Activated T-helper 1 cell treated with anti-CD3 and anti-CD28 coated beads, Interleukin-2, amount 50 U/mL, for 16 hours (primary cell): Measurements from ENCODE around the gene ADCK2.
"Not testable (repeated sequence)": the region's sequence is repeated elsewhere in the genome, so short reads cannot be mapped to it uniquely, and the experiment has no call there.

Experiments used
- DNase-seq, 2 donors: peaks; one replicate each; pipeline ENCODE4 v3.0.0-alpha.2; 2020; ENCODE audit warnings: low read depth in 1 of 2, low spot score in 1 of 2

The ADCK2 gene

DNA sequence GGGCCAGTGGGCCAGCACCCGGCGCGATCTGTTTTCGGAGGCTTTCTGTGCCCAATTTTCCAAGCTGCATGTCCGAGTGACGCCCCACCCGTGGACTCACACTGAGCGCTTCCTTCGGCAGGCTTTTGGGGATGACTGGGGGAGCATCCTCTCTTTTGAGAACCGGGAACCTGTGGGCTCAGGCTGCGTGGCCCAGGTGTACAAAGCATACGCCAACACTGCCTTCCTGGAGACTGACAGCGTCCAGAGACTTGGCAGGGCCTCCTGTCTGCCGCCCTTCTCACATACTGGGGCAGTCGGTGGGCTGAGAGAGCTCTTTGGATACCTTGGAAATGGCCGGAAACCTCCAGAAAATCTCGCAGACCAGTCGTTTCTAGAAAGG lies 1.0 kb downstream of the ADCK2 start:
- DNase-seq = no peak

DNA sequence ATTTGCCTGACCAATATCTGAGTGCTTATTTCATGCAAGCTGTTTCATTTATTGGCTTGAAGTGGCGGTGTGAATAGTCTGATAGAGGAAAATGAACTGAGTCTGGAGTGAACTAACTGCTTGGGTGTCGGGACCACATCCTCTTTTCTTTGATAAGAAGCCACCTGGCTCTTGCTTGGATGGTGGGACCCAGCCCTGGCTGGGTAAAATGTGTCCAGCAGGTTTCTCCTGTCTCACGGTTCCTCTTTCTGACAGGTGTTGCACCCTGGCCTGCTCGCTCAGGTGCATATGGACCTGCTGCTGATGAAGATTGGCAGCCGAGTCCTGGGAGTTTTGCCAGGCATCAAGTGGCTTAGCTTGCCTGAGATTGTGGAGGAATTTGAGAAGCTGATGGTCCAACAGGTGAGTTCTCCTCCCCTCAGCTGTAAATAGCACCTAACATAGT lies 1.6 kb downstream of the ADCK2 start:
- DNase-seq = no peak

DNA sequence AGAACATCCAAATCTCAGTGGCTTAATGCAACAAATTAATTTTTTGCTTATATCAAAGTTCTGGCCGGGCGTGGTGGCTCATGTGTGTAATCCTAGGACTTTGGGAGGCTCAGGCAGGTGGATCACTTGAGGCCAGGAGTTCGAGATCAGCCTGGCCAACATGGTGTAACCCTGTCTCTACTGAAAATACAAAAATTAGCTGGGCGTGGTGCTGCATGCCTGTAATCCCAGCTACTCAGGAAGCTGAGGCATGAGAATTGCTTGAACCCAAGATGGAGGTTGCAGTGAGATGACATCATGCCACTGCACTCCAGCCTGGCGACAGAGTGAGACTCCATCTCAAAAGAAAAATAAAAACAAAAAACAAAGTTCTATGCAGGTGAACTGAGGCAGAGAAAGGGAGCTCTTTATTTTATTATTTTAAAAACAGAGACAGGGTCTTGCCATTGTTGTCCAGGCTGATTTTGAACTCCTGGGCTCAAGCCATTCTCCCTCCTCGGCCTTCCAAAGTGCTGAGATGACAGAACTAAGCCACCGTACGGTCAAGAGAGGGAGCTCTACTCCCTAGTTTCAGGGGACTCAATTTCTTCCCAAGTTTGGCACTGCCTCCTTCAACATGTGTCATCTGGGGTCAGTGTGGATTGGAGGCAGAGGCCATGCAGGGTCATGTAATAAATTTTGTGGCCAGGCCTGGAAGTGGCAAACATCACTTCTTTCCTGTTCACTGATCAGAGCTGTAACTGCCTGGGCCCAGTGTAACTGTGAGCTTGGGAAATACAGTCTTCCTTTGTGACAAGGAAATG lies 2.4 kb downstream of the ADCK2 start:
- no peak for DNase-seq

DNA sequence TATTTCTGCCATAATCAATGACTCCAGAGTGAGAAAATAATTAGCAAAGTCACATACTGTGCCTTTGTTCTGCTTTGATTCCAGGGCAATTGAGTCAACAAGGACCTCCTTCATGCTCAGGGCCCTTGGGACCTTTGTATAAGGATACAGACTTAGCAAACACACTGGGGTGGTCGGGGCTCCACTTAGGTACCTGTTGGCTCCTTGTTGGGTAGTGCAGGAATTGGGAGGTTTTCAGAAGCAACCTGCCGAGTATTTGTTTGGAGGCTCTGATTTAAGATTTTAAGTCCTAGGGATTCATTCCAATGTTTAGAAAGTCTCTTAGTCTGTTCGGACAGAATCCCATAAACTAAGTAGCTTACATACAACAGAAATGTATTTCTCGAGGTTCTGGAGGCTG lies 3.0 kb downstream of the ADCK2 start:
- DNase-seq = no peak

DNA sequence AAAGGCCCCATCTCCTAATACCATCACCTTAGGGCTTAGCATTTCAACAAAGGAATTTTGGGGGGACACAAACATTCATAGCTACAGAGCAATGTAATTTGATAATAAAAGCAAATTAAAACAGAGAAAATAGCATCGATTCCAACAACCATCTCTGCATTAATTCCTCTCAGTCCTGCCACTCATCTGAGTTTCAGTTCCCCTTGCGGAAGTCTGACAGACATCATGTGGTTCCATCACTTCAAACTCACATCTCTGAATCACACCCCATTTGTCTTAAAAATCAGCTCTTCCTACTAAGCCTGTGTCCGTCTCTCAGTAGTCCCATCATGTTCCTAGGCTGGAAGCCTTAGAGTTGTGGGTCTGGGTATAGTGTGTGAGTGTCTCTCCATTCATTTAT lies 3.6 kb downstream of the ADCK2 start:
- no peak for DNase-seq

DNA sequence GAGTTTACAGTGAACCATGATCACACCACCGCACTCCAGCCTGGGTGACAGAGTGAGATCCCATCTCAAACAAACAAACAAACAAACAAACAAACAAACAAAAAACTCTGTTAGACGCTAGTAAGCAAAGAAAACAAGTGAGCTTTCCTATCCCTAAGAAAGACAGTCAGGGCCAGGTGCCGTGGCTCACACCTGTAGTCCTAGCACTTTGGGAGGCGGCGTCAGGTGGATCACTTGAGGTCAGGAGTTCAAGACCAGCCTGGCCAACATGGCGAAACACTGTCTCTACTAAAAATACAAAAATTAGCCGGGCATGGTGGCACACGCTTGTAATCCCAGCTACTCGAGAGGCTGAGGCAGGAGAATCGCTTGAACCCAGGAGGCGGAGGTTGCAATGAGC lies 4.2 kb downstream of the ADCK2 start:
- not testable (repeated sequence) for DNase-seq

DNA sequence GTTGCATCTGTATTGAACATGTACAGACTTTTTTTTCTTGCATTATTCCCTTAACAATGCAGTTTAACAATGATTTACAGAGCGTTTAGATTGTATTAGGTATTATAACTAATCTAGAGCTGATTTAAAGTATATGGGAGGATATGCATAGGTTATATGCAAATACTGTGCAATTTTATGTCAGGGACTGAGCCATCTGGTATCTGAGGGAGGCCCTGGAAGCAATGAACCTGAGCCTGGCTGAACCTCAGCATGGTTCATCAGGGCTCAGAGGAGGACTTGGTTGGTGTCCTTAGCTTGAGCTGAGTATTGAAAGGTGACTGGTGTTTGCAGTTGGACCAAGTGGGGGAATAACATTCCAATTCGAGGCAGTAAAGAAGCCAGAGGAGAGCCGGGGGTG lies 4.8 kb downstream of the ADCK2 start:
- no peak for DNase-seq

DNA sequence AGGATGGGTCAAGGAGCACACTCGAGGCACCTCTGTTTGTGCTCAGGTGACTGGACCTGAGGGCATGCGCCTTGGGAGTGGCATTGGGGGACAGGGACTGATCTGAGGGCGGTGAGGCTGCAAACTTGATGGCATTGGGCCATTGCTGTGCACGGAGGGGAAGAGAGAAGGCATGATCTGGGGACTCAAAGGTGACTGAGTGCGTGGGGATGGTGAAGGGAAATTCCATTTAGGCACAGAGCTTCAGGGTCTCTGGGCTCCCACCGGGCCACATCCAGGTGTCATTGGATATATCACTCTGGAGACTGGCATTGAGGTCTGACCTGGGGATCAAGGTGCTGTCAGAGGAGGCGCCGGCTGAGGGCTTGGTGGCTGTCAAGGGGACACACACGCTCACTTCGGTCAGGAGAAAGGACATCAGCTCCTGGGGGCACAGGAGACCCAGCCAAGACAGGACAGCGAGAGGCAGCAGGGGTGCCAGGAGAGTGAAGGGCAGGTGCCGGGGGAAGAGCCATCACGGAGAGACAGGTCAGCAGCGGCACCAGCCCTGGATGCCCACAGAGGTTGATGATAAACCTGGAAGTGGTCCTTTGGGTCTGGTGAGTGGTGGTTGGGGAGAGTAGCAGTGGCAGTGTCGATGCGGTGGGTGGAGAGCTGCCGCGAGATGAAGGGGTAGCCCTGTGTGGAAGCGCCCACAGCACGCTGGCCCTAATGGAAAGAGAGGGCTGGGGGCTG lies 5.5 kb downstream of the ADCK2 start:
- no peak for DNase-seq

DNA sequence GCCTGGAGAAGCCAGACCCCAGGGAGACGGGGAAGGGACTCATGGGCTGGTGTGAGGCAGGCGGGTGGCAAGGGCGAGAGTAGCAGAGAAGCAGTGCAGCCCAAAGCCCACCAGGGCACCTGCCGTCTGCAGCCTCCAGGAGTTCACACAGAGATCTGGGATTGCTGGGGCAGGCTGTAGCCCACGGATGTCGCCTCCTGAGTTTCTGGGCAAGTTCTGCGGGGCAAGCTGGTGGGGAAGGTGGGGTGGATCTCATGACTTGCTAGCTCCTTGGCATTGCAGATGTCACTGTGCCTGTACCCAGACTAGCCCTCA lies 6.0 kb downstream of the ADCK2 start:
- DNase-seq = no peak

DNA sequence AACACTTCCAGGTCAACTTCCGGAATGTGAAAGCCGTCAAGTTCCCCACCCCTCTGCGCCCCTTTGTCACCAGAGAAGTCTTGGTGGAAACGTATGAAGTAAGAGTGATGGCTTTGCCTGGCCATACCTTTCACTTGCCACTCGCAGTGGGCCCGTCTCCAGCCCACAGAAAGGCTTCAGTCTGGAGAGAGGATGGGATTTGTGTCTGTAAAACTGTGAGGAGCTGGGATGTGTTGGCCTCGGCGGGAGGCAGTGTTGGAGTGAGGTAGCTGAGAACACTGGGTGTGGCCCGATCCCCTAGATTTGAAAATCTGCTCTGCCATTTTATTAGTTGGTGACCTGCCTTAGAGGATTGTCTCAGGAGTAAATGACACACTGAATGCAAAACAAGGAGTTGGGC lies 6.4 kb downstream of the ADCK2 start:
- DNase-seq = no peak

DNA sequence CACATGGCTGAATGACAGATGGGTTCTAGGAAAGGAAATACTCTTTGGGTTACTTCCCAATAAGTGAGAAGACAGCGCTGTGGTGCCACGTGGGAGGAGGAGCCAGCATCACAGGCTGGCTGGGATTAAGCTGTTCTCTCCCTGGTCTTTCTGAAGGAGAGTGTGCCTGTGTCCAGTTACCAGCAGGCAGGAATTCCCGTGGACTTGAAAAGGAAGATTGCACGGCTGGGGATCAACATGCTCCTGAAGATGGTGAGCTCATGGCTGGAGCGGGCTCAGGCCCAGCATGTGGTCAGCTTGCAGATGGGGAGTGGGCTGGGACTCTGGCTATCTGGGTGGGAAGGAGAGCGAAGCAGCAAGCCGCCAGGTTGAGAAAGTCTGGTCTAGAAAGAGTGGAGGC lies 8.1 kb downstream of the ADCK2 start:
- no peak for DNase-seq

DNA sequence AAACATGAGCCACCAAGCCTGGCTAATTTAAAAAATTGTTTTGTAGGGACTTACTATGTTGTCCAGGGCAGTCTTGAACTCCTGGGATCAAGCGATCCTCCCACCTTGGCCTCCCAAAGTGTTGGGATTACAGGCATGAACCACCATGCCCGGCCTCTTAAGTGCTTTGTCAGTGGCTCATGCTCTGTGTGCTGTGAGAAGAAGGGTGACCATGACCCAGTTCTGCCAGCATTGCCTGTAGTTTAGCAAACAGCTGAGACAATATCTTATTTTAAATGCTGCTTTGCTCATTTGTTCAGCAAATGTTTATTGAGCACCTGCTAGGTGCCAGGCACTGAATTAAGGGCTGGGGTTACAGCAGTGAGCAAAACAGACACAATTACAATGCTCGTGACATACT lies 9.0 kb downstream of the ADCK2 start:
- DNase-seq = no peak

DNA sequence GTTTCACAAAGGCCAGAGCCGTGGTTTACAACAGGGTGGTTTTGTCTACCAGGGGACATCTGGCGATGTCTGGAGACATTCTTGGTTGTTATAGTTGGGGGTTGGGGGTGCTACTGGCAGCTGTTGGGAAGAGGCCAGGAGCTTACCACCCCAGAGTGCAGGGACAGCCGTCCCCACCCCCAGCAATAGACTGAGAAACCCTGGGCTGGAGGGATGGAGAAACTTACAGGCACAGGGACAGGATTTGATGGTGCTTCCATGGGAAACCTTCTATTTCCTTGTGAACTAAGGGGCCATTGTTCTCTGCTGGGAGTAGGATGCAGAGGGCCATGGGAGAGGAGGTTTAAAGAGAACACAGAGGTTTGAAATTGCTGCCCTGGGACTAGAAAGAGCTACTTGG lies 10.9 kb downstream of the ADCK2 start:
- no peak for DNase-seq

DNA sequence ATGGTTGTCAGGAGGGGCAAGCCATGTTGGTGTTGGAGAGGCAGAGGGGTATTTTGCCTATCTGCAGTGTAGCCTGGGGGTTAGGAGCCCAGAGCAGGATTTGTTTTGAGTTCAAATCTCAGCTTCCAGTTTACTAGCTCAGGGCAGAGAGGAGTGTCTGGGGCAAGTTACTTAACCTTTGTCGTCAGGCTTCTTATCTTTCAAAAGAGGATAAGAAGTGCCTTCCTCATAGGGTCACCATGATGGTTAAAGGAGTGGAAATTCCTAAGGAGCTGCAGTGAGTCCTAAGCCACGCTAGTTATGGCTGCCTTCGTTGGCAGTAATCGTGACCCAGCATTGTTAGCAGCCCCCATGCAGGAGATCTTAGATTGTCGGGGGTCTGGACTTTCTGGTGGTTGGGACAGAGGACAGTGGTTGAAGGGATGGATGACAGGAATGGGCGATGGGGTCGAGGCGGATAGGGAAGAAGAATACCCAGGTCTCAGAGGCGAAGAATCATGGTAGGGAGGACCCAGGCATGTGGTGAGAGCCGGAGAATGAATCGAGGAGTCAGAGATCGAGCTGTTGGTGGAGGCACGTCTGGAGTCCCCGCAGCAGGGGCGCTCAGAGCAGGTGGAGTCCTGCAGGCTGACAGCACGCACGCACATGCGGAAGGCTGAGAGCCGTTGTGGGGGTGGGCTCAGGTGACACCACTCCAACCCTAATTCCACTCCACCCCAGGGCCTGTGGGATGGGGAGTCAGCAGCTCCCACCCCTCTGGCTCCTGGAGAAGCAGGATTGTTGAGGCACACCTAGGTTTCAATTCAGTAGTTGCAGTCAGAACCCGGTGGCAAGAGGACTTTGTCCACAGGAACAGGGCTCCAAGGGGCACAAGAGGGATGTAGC lies 11.6 kb downstream of the ADCK2 start:
- DNase-seq = no peak

DNA sequence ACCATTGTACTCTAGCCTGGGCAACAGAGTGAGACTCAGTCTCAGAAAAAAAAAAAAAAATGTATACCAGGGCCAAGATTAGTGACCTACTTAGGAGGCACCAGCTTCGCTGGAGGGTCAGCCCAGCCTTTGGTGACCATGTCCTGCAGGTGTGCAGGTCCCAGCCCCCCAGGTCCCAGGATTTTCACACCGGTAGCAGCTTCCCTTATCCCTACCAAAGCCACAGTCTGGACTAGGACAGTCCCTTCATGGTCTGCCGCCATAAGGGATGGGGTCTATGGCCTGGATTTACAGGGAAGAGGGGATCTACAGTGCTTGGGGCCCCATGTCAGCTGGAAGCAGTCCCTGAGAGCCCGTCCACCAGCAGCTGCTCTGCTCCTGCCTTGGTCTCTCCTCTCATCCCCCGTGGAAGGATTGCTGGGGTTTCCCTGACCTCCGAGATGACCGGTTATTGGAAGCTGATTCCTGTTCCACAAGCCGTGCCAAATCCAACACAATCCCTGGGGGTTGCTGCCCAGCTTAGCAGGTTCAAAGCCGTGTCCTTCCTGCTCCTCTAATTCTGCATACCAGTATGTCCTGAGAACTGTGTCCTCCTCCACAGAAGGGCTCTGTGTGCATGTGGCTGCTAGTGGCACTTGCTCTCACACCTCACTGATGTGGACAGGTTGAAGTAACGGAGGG lies 12.8 kb downstream of the ADCK2 start:
- DNase-seq = no peak

DNA sequence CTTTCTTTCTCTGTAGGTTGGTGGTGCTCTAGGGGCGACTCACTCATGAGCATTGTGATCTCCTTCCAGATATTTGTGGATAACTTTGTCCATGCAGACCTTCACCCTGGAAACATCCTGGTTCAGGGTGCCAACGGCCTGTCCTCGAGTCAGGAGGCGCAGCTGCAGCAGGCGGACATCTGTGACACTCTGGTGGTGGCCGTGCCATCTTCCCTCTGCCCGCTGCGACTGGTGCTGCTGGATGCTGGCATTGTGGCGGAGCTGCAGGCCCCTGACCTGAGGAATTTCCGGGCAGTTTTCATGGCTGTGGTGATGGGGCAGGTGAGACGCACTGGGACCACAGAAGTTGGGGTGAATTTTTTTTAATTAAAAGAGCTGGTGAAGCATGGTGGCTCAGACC lies 14.2 kb downstream of the ADCK2 start:
- DNase-seq = no peak

DNA sequence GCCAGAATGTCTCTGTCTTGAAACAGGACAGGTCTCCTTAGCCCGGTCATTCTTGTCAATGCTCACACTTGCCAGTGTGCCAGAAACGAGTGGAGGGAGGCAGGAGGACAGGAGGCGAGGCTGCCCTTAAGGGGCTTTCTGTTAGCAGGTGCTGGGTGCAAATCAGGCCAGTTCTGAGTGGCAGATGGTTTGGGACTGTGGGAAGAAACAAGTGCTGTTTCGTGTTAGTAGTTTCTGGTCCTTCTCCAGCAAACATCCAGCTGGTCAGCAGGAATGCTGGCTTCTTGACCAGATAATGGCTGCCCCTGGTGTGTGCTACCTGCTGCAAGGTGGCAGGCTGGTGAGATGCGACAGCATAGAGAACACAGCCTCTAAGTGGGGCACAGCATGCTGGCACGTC lies 15.6 kb downstream of the ADCK2 start:
- DNase-seq = no peak

DNA sequence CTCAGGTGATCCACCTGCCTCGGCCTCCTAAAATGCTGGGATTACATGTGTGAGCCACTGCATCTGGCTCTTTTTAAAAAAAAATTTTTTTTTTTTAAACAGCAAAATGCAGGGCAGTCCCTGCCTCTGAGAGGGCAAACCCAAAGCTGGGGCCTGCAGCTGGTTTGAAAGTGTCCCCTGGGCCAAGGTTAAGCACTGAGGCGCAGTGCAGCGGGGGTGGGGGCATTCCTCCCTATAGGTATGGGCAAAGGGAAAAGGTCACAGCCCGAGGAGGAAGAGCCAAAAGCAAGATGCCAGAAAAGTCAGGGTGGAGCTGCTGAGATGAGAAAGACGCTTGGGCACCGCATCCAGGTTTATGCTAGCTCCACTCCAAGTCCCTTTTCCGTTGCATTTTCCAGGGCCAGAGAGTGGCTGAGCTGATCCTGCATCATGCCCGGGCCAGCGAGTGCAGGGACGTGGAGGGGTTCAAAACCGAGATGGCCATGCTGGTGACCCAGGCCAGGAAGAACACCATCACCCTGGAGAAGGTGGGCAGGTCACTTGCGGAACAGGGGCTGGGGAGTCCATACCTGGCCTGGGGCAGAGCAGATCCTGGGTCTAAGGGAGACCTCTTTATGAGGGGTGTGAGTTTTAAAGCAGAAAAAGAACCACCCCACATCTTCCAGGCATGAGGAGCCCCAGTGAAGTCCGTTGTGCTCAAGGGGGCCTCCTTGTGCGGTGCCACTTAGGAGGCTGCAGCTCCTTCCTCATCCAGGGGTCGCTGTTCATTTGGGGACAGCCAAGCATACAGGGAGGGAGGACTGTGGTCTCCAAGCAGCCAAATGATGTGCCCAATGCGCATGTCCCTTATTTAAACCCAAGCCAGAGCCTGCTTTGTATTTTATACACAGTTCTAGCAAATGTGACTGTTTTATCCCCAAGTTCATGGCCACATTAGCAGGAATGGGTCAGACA lies 16.7 kb downstream of the ADCK2 start:
- no peak for DNase-seq

DNA sequence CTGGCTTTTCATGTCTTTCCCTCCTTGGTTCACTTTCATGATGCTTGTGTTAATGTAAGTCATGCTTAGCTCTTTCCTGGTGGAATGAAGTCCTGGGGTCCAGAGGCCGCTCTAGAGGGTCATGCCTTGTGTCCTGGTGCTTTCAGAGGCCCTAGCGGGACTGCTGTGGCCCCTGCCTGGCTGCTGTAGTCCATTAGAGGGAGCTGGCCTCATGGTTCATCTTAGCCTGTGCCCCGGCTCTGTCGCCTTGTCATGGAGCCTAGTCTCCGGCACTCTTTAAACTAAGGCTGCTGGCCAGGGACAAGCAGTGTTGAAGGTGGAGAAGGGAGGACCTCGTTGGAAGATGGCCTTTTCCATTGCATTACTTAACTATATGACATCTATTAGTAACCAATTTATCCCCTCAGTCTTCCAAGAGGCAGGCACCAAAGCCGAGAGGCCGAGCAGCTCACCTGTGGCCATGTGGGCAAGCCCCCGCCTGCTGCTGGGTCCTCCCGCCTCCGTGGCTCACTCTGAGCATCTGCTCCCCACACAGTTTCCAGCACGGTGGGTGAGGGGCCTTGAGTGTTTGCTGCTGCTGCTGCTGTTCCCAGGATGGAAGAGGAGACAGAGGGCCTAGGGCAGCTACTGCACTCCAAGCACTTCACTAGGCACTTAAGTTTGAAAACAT lies 18.8 kb downstream of the ADCK2 start:
- DNase-seq = no peak

DNA sequence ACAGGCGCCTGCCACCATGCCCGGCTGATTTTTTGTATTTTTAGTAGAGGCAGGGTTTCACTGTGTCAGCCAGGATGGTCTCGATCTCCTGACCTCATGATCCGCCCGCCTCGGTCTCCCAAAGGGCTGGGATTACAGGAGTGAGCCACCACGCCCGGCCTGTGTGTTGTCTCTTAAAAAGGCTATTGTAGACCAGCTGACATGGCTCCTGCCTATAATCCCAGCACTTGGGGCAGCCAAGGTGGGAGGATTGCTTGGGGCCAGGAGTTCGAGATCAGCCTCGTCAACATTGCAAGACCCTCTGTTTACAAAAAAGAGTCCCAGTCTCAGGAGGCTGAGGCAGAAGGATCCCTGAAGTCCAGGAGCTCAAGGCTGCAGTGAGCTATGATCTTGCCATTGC lies 21.1 kb downstream of the ADCK2 start:
- not testable (repeated sequence) for DNase-seq
